Measurements from ENCODE around the gene SLC37A1.

The SLC37A1 gene

GRCh38 chr21:42567214-42567555, 53.5 kb downstream of the SLC37A1 start:
- Histone ChIP-seq H3K27ac (no peak overlapping the region), H3K4me3 (no peak overlapping the region)

- H3K27ac ChIP-seq = no peak overlapping the region
- H3K4me3 ChIP-seq = no peak overlapping the region
These were observed 54.2 kb downstream of the SLC37A1 start for GRCh38 chr21:42567861-42568260.

GRCh38 chr21:42568376-42568775, 54.7 kb downstream of the SLC37A1 start:
- H3K27ac ChIP-seq = no peak overlapping the region
- no peak overlapping the region for H3K4me3 ChIP-seq

GRCh38 chr21:42568866-42569731, 55.4 kb downstream of the SLC37A1 start:
- H3K4me3 ChIP-seq = no peak overlapping the region
- H3K27ac ChIP-seq = no peak overlapping the region

- no peak overlapping the region for H3K27ac ChIP-seq
- no peak overlapping the region for H3K4me3 ChIP-seq
These were observed 56.2 kb downstream of the SLC37A1 start for GRCh38 chr21:42569732-42570301.

GRCh38 chr21:42570362-42570761, 56.7 kb downstream of the SLC37A1 start:
- Histone ChIP-seq H3K27ac (no peak overlapping the region), H3K4me3 (no peak overlapping the region)

- H3K4me3 ChIP-seq = no peak overlapping the region
- H3K27ac ChIP-seq = no peak overlapping the region
These were observed 57.3 kb downstream of the SLC37A1 start for GRCh38 chr21:42570841-42571387.

- Histone ChIP-seq H3K27ac (no peak overlapping the region), H3K4me3 (no peak overlapping the region)
These were observed 57.9 kb downstream of the SLC37A1 start for GRCh38 chr21:42571391-42572150.

GRCh38 chr21:42572906-42573495, 59.3 kb downstream of the SLC37A1 start:
- Histone ChIP-seq H3K27ac (no peak overlapping the region), H3K4me3 (no peak overlapping the region)

GRCh38 chr21:42574234-42575027, 60.8 kb downstream of the SLC37A1 start:
- Histone ChIP-seq H3K27ac (no peak overlapping the region), H3K4me3 (no peak overlapping the region)

GRCh38 chr21:42575111-42575510, 61.5 kb downstream of the SLC37A1 start:
- no peak overlapping the region for H3K4me3 ChIP-seq
- no peak overlapping the region for H3K27ac ChIP-seq

GRCh38 chr21:42576639-42577038, 63.0 kb downstream of the SLC37A1 start:
- Histone ChIP-seq H3K4me3 (no peak overlapping the region), H3K27ac (no peak overlapping the region)

GRCh38 chr21:42578034-42578433, 64.4 kb downstream of the SLC37A1 start:
- Histone ChIP-seq H3K27ac (no peak overlapping the region), H3K4me3 (no peak overlapping the region)

- Histone ChIP-seq H3K4me3 (no peak overlapping the region), H3K27ac (no peak overlapping the region)
These were observed 65.2 kb downstream of the SLC37A1 start for GRCh38 chr21:42578761-42579415.

GRCh38 chr21:42579456-42580075, 65.9 kb downstream of the SLC37A1 start:
- no peak overlapping the region for H3K27ac ChIP-seq
- H3K4me3 ChIP-seq = no peak overlapping the region

- no peak overlapping the region for H3K27ac ChIP-seq
- H3K4me3 ChIP-seq = no peak overlapping the region
These were observed 66.6 kb downstream of the SLC37A1 start for GRCh38 chr21:42580076-42580792.

GRCh38 chr21:42580793-42581321, 67.2 kb downstream of the SLC37A1 start:
- Histone ChIP-seq H3K4me3 (no peak overlapping the region), H3K27ac (no peak overlapping the region)

Data from skin epidermis (tissue), 12 donors.